ENCODE data around the gene SLC30A1. TPM values are rescaled to one million over a fixed set of nuclear protein-coding genes. Genes with fewer than 3 reads are reported as not detected.

SLC30A1 gene
- total RNA-seq, 4 donors from 2014 or later = 12.8 to 44.7 (median 19.1) TPM

DNA sequence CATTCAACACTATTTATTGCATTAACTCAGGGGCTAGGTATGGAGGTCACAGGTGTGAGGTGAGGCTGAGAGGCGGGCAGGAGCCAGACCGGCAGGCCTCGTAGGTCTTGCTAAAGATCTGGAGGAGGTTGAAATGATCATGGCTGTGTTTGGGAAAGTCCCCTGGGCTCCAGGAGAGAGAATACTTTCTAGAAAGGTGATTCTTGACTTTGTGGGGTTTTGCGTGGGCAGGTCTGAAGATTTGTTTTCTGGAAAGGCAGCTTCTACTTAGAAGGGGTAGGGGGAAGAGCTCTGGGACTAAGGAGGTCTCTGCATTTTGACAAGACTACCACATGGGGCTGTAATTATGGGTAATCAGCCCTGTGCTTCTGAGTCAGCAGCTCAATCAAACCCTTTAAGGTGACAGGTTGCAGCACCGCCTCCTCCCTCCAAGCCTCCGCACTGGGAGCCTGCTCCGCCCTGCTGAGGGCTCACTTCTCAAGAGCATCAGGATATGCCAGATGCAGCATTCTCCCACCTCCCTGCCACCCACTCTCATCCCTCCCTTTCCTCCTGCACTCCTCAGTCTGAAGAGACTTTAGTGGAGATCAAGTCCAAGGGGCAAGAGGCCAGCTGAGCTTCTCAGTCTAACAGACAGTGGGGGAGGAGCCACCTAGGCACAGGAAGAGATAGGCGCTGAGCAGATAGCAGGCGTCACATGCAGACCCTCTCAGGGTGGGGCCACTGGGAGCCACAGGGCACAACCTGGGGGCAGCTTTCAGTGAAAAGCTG lies 30.5 kb downstream of the SLC30A1 start:
- intact Hi-C loops (cut with DNase I; ENCODE audit: low total_unique reads) = no loop called here
- H3K27me3 ChIP-seq = no peaks in the 10 kb centered on the region
- H3K27ac ChIP-seq = no peak overlapping the region

DNA sequence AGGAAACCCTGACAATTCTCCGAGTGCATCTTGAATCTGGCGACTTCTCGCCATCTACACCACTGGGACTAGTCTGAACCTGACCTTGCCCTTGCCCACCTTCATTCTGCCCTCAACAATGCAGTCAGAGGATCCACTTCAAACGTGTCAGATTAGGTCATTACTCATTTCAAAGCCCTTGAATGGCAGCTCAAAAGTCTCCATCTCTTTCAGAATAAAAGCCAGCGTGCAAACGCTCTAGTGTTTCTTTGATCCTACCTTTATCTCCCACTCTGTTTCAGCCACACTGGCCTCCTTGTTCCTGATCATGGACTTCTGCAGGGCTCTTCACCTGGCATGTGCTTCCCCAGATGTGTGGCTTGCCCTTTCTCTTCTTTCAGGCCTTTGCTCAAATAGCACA lies 31.3 kb downstream of the SLC30A1 start:
- Histone ChIP-seq H3K9me3 (no peaks in the 10 kb centered on the region), H3K4me3 (no peak overlapping the region), H3K27ac (no peak overlapping the region), H3K36me3 (no peaks in the 10 kb centered on the region), H3K4me1 (no peaks in the 10 kb centered on the region), H3K27me3 (no peaks in the 10 kb centered on the region)
- intact Hi-C loops (cut with DNase I; ENCODE audit: low total_unique reads) = no loop called here
- TF ChIP-seq POLR2A (IDR thresholded peaks at IDR 0.05) = no peak
- no peak for TF ChIP-seq CTCF (IDR thresholded peaks at IDR 0.05)
- no peak for DNase-seq

More for the DNA sequence above, 30.5 kb downstream of the SLC30A1 start:
- Histone ChIP-seq H3K36me3 (no peaks in the 10 kb centered on the region), H3K4me3 (no peak overlapping the region), H3K4me1 (no peaks in the 10 kb centered on the region), H3K9me3 (no peaks in the 10 kb centered on the region)
- TF ChIP-seq CTCF (IDR thresholded peaks at IDR 0.05) (no peak), POLR2A (IDR thresholded peaks at IDR 0.05) (no peak)
- no peak for DNase-seq

- Histone ChIP-seq H3K27ac (no peak overlapping the region), H3K36me3 (no peaks in the 10 kb centered on the region), H3K4me3 (no peak overlapping the region), H3K27me3 (no peaks in the 10 kb centered on the region), H3K4me1 (no peaks in the 10 kb centered on the region), H3K9me3 (no peaks in the 10 kb centered on the region)
- TF ChIP-seq CTCF (IDR thresholded peaks at IDR 0.05) = no peak
- no peak for TF ChIP-seq POLR2A (IDR thresholded peaks at IDR 0.05)
- DNase-seq = no peak
- intact Hi-C loops (cut with DNase I; ENCODE audit: low total_unique reads) = no loop called here
Observed at GRCh38 chr1:211546543-211546942, 32.4 kb downstream of the SLC30A1 start.

DNA sequence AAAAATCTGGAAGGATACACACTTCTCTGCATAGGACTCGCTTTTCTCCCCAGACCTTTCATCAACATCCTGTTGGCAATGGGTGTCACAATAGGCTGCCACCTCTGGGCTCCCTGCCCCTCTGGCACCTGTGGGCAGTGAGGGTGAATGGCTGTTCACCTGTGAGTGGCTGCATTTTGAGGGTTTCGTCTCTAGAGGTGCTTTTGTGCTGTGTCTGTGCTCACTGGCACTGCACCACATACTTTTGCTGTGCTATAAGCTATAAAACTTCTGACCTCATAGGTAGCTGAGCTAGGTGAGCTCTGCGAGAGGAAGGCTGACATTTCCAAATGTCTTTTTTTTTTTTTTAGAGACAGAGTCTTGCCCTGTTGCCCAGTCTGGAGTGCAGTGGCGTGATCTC lies 35.9 kb downstream of the SLC30A1 start:
- Histone ChIP-seq H3K9me3 (no peaks in the 10 kb centered on the region), H3K36me3 (no peaks in the 10 kb centered on the region), H3K4me3 (no peak overlapping the region), H3K4me1 (no peaks in the 10 kb centered on the region), H3K27ac (no peak overlapping the region), H3K27me3 (no peaks in the 10 kb centered on the region)
- DNase-seq = no peak
- TF ChIP-seq CTCF (IDR thresholded peaks at IDR 0.05) (no peak), POLR2A (IDR thresholded peaks at IDR 0.05) (no peak)
- intact Hi-C loops (cut with DNase I; ENCODE audit: low total_unique reads) = no loop called here

DNA sequence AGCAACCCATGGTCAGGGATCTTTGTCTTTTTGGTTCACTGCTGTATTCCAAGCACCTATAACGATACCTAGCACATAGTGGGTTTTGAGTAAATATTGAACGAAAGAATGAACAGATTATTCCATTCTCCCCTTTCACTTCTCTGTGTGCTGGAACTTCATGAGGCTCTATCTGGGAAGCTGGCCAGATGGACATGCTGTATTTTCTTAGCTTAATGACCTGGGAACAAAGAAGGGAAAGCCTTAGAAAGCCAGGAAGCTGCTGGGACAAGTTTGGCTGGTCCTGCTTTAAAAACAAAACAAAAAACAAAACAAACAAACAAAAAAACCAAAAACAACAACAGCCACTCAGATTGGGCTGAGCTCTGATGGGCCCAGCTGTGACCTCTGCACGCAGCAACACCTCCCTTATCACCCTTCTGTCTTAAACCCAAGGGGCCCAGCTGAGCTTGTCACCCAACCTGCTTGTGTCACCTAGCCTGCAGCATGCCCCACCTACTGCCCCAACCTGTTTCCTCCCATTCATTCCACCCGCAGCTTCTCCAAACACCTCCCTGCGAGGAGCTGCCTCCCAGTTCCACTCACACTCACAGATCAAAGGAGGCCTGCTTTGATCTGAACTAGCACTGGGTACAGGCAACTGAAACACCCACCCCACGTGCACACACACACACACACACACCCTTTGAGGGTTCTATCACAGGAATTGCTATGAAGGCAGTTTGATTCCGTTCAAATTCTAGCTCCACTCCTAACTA lies 37.1 kb downstream of the SLC30A1 start:
- H3K27me3 ChIP-seq = no peaks in the 10 kb centered on the region
- H3K36me3 ChIP-seq = no peaks in the 10 kb centered on the region
- no peaks in the 10 kb centered on the region for H3K9me3 ChIP-seq
- no peak overlapping the region for H3K27ac ChIP-seq
- intact Hi-C loops (cut with DNase I; ENCODE audit: low total_unique reads) = no loop called here
- H3K4me3 ChIP-seq = no peak overlapping the region
- DNase-seq = no peak
- H3K4me1 ChIP-seq = no peaks in the 10 kb centered on the region
- no peak for TF ChIP-seq CTCF (IDR thresholded peaks at IDR 0.05)
- TF ChIP-seq POLR2A (IDR thresholded peaks at IDR 0.05) = no peak

All from uterus (tissue), 4 donors.